ENCODE measurements around the gene IER5. TPM values are rescaled to one million over a fixed set of nuclear protein-coding genes. Genes with fewer than 3 reads are reported as not detected.

IER5 gene
- total and polyA plus RNA-seq, 9 of the 15 experiments (the other 6 are each of a cell fraction or from before 2014, with no cell fraction given), result 2.4 to 32.1 (median 12.0) TPM

DNA sequence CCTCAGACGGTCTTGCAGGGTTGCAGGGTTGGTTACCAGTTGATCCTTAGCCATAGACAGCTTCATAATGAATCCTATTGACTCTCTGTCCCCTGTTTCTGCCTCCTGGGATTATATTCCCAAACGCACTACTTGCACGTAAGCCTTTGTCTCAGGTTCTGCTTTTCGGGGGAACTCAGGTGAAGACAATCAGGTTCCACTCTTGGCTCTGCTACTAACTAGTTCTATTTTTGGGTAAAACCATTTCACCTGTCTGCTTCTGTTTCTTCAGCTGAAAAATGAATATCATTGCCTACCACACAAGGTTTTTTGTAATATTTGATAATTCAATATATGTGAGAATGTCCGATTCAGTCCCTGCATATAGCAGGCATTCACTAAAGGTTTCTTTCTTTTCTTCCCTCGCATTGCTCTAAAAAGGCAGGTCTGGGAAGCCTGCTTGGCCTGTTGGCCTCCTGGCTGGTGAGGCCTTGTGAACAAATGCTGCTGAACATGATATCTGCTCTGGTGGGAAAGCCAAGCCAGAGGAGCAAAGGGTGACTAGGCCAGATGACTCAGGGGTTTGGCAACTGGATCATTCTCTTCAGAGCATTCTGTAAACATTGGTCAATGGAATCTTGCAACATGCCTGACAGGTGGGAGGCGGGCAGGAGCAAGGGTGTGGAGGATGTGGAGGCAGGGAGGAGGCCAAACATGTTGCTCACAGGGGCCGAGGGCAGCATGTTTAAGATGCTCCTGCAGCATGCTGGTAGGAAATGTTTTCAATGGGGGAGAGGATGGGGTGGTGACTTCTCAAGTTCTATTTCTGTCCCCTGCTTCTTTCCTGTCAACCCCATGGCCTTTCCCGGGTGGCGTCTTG, 23.8 kb downstream of the IER5 start (continued):
- TF ChIP-seq, protein P1, sequence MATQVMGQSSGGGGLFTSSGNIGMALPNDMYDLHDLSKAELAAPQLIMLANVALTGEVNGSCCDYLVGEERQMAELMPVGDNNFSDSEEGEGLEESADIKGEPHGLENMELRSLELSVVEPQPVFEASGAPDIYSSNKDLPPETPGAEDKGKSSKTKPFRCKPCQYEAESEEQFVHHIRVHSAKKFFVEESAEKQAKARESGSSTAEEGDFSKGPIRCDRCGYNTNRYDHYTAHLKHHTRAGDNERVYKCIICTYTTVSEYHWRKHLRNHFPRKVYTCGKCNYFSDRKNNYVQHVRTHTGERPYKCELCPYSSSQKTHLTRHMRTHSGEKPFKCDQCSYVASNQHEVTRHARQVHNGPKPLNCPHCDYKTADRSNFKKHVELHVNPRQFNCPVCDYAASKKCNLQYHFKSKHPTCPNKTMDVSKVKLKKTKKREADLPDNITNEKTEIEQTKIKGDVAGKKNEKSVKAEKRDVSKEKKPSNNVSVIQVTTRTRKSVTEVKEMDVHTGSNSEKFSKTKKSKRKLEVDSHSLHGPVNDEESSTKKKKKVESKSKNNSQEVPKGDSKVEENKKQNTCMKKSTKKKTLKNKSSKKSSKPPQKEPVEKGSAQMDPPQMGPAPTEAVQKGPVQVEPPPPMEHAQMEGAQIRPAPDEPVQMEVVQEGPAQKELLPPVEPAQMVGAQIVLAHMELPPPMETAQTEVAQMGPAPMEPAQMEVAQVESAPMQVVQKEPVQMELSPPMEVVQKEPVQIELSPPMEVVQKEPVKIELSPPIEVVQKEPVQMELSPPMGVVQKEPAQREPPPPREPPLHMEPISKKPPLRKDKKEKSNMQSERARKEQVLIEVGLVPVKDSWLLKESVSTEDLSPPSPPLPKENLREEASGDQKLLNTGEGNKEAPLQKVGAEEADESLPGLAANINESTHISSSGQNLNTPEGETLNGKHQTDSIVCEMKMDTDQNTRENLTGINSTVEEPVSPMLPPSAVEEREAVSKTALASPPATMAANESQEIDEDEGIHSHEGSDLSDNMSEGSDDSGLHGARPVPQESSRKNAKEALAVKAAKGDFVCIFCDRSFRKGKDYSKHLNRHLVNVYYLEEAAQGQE (IDR thresholded peaks at IDR 0.05; ENCODE audit: borderline replicate concordance), result no peak
- TF ChIP-seq, protein P1 (CRISPR knock-in tag; IDR thresholded peaks at IDR 0.05; ENCODE audit: low read depth), result no peak
- TF ChIP-seq, protein P2, sequence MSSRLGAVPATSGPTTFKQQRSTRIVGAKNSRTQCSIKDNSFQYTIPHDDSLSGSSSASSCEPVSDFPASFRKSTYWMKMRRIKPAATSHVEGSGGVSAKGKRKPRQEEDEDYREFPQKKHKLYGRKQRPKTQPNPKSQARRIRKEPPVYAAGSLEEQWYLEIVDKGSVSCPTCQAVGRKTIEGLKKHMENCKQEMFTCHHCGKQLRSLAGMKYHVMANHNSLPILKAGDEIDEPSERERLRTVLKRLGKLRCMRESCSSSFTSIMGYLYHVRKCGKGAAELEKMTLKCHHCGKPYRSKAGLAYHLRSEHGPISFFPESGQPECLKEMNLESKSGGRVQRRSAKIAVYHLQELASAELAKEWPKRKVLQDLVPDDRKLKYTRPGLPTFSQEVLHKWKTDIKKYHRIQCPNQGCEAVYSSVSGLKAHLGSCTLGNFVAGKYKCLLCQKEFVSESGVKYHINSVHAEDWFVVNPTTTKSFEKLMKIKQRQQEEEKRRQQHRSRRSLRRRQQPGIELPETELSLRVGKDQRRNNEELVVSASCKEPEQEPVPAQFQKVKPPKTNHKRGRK (tag; IDR thresholded peaks at IDR 0.05), result no peak
- TF ChIP-seq NUFIP1 (IDR thresholded peaks at IDR 0.05; ENCODE audit: partially characterized antibody), result no peak
- no peak for TF ChIP-seq ZNF134 (CRISPR knock-in tag; conservative IDR thresholded peaks at IDR 0.05)
- TF ChIP-seq, protein P3, sequence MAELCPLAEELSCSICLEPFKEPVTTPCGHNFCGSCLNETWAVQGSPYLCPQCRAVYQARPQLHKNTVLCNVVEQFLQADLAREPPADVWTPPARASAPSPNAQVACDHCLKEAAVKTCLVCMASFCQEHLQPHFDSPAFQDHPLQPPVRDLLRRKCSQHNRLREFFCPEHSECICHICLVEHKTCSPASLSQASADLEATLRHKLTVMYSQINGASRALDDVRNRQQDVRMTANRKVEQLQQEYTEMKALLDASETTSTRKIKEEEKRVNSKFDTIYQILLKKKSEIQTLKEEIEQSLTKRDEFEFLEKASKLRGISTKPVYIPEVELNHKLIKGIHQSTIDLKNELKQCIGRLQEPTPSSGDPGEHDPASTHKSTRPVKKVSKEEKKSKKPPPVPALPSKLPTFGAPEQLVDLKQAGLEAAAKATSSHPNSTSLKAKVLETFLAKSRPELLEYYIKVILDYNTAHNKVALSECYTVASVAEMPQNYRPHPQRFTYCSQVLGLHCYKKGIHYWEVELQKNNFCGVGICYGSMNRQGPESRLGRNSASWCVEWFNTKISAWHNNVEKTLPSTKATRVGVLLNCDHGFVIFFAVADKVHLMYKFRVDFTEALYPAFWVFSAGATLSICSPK (IDR thresholded peaks at IDR 0.05; ENCODE audit: borderline replicate concordance), result no peak
- TF ChIP-seq ZC3H11A (IDR thresholded peaks at IDR 0.05; ENCODE audit: low read depth, low read length), result no peak
- TF ChIP-seq ASH1L (IDR thresholded peaks at IDR 0.05; ENCODE audit: borderline replicate concordance, low read depth, partially characterized antibody), result no peak
- no peak for TF ChIP-seq HMGN3 (IDR thresholded peaks at IDR 0.05; ENCODE audit: borderline replicate concordance, extremely low read depth, insufficient read length, low read depth, low read length)
- TF ChIP-seq MTA3 (IDR thresholded peaks at IDR 0.05; ENCODE audit: borderline replicate concordance), result no peak; the same call in 1 of the 2 replicates
- TF ChIP-seq TEAD4 (IDR thresholded peaks at IDR 0.05; ENCODE audit: low read length), result peak; percentile 61; the same call in 1 of the 2 replicates
- 0 out of 2 replicates have a peak, but pooled peaks have one; percentile 27 for TF ChIP-seq TEAD4 (CRISPR knock-in tag; IDR thresholded peaks at IDR 0.05; ENCODE audit: borderline replicate concordance)
- TF ChIP-seq, protein P4, sequence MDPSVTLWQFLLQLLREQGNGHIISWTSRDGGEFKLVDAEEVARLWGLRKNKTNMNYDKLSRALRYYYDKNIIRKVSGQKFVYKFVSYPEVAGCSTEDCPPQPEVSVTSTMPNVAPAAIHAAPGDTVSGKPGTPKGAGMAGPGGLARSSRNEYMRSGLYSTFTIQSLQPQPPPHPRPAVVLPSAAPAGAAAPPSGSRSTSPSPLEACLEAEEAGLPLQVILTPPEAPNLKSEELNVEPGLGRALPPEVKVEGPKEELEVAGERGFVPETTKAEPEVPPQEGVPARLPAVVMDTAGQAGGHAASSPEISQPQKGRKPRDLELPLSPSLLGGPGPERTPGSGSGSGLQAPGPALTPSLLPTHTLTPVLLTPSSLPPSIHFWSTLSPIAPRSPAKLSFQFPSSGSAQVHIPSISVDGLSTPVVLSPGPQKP (CRISPR knock-in tag; IDR thresholded peaks at IDR 0.05), result no peak
- TF ChIP-seq MAZ (CRISPR knock-in tag; conservative IDR thresholded peaks at IDR 0.05 in 1 of 2, IDR thresholded peaks at IDR 0.05 in 1 of 2), result no peak; a peak in 1 of 4 replicates
